Measurements from ENCODE around the gene FAM124B. TPM values are rescaled to one million over a fixed set of nuclear protein-coding genes. Genes with fewer than 3 reads are reported as not detected.

Gene FAM124B
- 1 to 10 TPM; 2.6 to 7.9 (median 3.5) TPM for total RNA-seq

- no peak for TF ChIP-seq POLR2A (IDR thresholded peaks at IDR 0.05)
- TF ChIP-seq POLR2AphosphoS5 (IDR thresholded peaks at IDR 0.05), result peak in 2 of 3 donors; percentile 15 to 24
- H3K27me3 ChIP-seq, result no peaks in the 10 kb centered on the region
- H3K36me3 ChIP-seq, result no peaks in the 10 kb centered on the region
- H3K9me3 ChIP-seq, result peaks cover 0 to 9% of the 10 kb centered on the region in 2 donors
- H3K4me1 ChIP-seq, result no peaks in the 10 kb centered on the region
- peak within 1 kb of the TSS; percentile 37 to 56 (median 43) for H3K4me3 ChIP-seq
- DNase-seq (ENCODE audit: low spot score in 2 of 2), result peak in 1 of 2 donors; percentile 35
- H3K27ac ChIP-seq, result peak within 1 kb of the TSS in 1 of 2 donors; percentile 66
- intact Hi-C loops (cut with DNase I; ENCODE audit: low total_unique reads), result no loop called here
These were observed at the start of gene FAM124B for GRCh38 chr2:224401641-224402342. Gene FAM124B, minus strand, starts transcription at chr2:224402107. Its CDS starts 339 bp downstream, at chr2:224401768.

GRCh38 chr2:224449212-224450147 lies 47.6 kb upstream of the FAM124B start:
- no peak overlapping the region for H3K4me3 ChIP-seq
- intact Hi-C loops (cut with DNase I; ENCODE audit: low total_unique reads), result no loop called here
- TF ChIP-seq CTCF (IDR thresholded peaks at IDR 0.05) (peak in 2 of 3 donors; percentile 26 to 31), POLR2AphosphoS5 (IDR thresholded peaks at IDR 0.05) (no peak)
- no peak for DNase-seq (ENCODE audit: low spot score in 2 of 2)
- H3K9me3 ChIP-seq, result no peaks in the 10 kb centered on the region
- H3K27ac ChIP-seq, result no peak overlapping the region
- no peaks in the 10 kb centered on the region for H3K27me3 ChIP-seq
- H3K36me3 ChIP-seq, result no peaks in the 10 kb centered on the region
- H3K4me1 ChIP-seq, result no peaks in the 10 kb centered on the region

DNA sequence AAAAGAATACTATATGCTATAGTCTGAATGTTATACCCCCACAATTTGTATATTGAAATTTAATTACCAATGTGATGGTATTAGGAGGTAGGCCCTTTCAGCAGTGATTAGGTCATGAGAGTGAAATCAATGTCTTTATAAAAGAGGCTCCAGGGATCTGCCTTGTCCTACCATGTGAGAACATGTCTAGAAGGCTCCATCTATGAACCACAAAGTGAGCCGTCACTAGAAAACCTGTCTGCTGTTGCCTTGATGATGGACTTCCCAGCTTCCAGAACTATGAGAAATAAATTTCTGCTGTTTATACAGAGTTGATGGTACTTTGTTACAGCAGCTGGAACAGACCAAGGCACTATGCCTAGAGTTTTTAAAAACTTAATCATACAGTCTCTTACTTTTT lies 46.3 kb upstream of the FAM124B start:
- H3K4me1 ChIP-seq, result no peaks in the 10 kb centered on the region
- no peak for DNase-seq (ENCODE audit: low spot score in 2 of 2)
- no peaks in the 10 kb centered on the region for H3K9me3 ChIP-seq
- intact Hi-C loops (cut with DNase I; ENCODE audit: low total_unique reads), result no loop called here
- TF ChIP-seq POLR2A (IDR thresholded peaks at IDR 0.05) (no peak), CTCF (IDR thresholded peaks at IDR 0.05) (no peak), POLR2AphosphoS5 (IDR thresholded peaks at IDR 0.05) (no peak)
- H3K27me3 ChIP-seq, result no peaks in the 10 kb centered on the region
- H3K27ac ChIP-seq, result no peak overlapping the region
- H3K36me3 ChIP-seq, result no peaks in the 10 kb centered on the region
- H3K4me3 ChIP-seq, result no peak overlapping the region

- H3K9me3 ChIP-seq, result no peaks in the 10 kb centered on the region
- H3K27me3 ChIP-seq, result no peaks in the 10 kb centered on the region
- H3K27ac ChIP-seq, result no peak overlapping the region
- intact Hi-C loops (cut with DNase I; ENCODE audit: low total_unique reads), result no loop called here
- no peaks in the 10 kb centered on the region for H3K4me1 ChIP-seq
- DNase-seq (ENCODE audit: low spot score in 2 of 2), result no peak
- TF ChIP-seq CTCF (IDR thresholded peaks at IDR 0.05) (no peak), POLR2AphosphoS5 (IDR thresholded peaks at IDR 0.05) (no peak), POLR2A (IDR thresholded peaks at IDR 0.05) (no peak)
- no peaks in the 10 kb centered on the region for H3K36me3 ChIP-seq
- no peak overlapping the region for H3K4me3 ChIP-seq
These were observed 42.9 kb upstream of the FAM124B start for GRCh38 chr2:224444783-224445182.

DNA sequence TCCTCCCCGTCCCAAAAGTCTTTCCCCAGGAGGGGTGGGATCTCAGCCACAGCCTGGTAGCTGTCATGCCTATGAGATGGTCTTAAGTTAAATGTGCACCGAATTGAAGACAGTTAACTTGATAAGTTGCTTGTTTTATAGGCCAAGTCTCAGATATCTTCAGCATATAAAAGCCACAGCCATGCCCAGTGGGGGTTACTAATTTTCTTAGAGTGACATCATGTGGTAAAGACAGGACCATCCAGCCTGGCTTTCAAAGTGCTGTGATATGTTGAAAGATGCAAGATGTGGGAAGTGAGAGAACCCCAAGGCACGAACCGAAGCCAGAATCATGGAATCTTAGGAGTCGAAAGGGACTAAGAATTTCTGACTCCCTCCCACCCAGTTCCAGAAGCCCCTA lies 42.1 kb upstream of the FAM124B start:
- H3K27me3 ChIP-seq, result no peaks in the 10 kb centered on the region
- no peaks in the 10 kb centered on the region for H3K4me1 ChIP-seq
- intact Hi-C loops (cut with DNase I; ENCODE audit: low total_unique reads), result no loop called here
- no peak for DNase-seq (ENCODE audit: low spot score in 2 of 2)
- no peak for TF ChIP-seq POLR2AphosphoS5 (IDR thresholded peaks at IDR 0.05)
- TF ChIP-seq POLR2A (IDR thresholded peaks at IDR 0.05), result no peak
- TF ChIP-seq CTCF (IDR thresholded peaks at IDR 0.05), result no peak
- H3K4me3 ChIP-seq, result no peak overlapping the region
- no peaks in the 10 kb centered on the region for H3K9me3 ChIP-seq
- H3K36me3 ChIP-seq, result no peaks in the 10 kb centered on the region
- no peak overlapping the region for H3K27ac ChIP-seq

All from breast epithelium (tissue), 4 donors.